OCI-LY1 (cell line): ENCODE measurements around the gene MICU1.

Experiments
- CTCF ChIP-seq: fragments of 200-600 bp; sonication (generic), shearing (Covaris generic); IDR thresholded peaks from 2 replicates; pipeline ENCODE4 v1.5.1; 2017; ENCODE audit warnings: mild to moderate bottlenecking, antibody characterized with exemption, low read length, moderate library complexity, mixed read lengths
- EZH2 ChIP-seq: fragments of 200-600 bp; sonication (generic), shearing (Covaris generic); IDR thresholded peaks from 2 replicates; pipeline ENCODE4 v1.8.0; 2017; ENCODE audit warnings: borderline replicate concordance, mixed run types, mild to moderate bottlenecking, antibody characterized with exemption, low read length, moderate library complexity, mixed read lengths

GRCh38 chr10:72375585-72375984 is 250.3 kb downstream of the MICU1 start:
- TF ChIP-seq CTCF: peak; percentile 58
- no peak for TF ChIP-seq EZH2
